KMS-11 (cell line): ENCODE data around the gene PPFIA1.
"Not testable (repeated sequence)": the region's sequence is repeated elsewhere in the genome, so short reads cannot be mapped to it uniquely, and the experiment has no call there.

Experiments used
- H2AFZ ChIP-seq: fragments of 200-600 bp; sonication (generic); 2 replicates; pipeline ENCODE4 v1.6.1; 2016; ENCODE audit warnings: antibody characterized with exemption, mixed run types, low read depth
- H3K27ac ChIP-seq: fragments of 200-600 bp; sonication (generic); 2 replicates; pipeline ENCODE4 v1.6.1; 2016; ENCODE audit warnings: mild to moderate bottlenecking, mixed run types
- H3K27me3 ChIP-seq: fragments of 200-600 bp; sonication (generic); 2 replicates; pipeline ENCODE4 v1.6.1; 2017; ENCODE audit warnings: mild to moderate bottlenecking, low read depth, mixed run types, moderate library complexity; ENCODE audit not compliant: insufficient read depth
- H3K36me3 ChIP-seq: fragments of 200-600 bp; sonication (generic); 2 replicates; pipeline ENCODE4 v1.6.1; 2017; ENCODE audit warnings: mild to moderate bottlenecking, mixed run types; ENCODE audit not compliant: insufficient read depth
- H3K4me1 ChIP-seq: fragments of 200-600 bp; sonication (generic); 2 replicates; pipeline ENCODE4 v1.6.1; 2016; ENCODE audit warnings: mild to moderate bottlenecking, low read depth, mixed run types; ENCODE audit not compliant: poor library complexity, severe bottlenecking
- H3K4me2 ChIP-seq: fragments of 200-600 bp; sonication (generic); 2 replicates; pipeline ENCODE4 v1.7.0; 2016; ENCODE audit warnings: mild to moderate bottlenecking, mixed run types
- H3K4me3 ChIP-seq: fragments of 200-600 bp; sonication (generic); IDR thresholded peaks from 2 replicates; pipeline ENCODE4 v1.6.1; 2017; ENCODE audit warnings: low read depth, low read length, mixed read lengths; ENCODE audit not compliant: insufficient read depth
- H3K79me2 ChIP-seq: fragments of 200-600 bp; sonication (generic); 2 replicates; pipeline ENCODE4 v1.6.1; 2016; ENCODE audit warnings: low read depth, mixed run types; ENCODE audit not compliant: insufficient read depth
- H3K9ac ChIP-seq: fragments of 200-600 bp; sonication (generic); 2 replicates; pipeline ENCODE4 v1.6.1; 2016; ENCODE audit warnings: mild to moderate bottlenecking, mixed run types
- H4K20me1 ChIP-seq: fragments of 200-600 bp; sonication (generic); 2 replicates; pipeline ENCODE4 v1.6.1; 2016; ENCODE audit warnings: mild to moderate bottlenecking, mixed run types; ENCODE audit not compliant: insufficient read depth
- CTCF ChIP-seq: fragments of 200-600 bp; sonication (generic); conservative IDR thresholded peaks from 2 replicates; pipeline ENCODE4 v1.6.1; 2017; ENCODE audit warnings: low read depth, mild to moderate bottlenecking, antibody characterized with exemption, low read length, moderate library complexity, mixed read lengths

PPFIA1 gene

GRCh38 chr11:70292166-70292565 lies 21.7 kb downstream of the PPFIA1 start:
- H3K4me3 ChIP-seq = no peak overlapping the region
- no peaks in the 10 kb centered on the region for H4K20me1 ChIP-seq
- no peaks in the 10 kb centered on the region for H3K27me3 ChIP-seq
- no peaks in the 10 kb centered on the region for H3K4me1 ChIP-seq
- no peak overlapping the region for H2AFZ ChIP-seq
- no peak overlapping the region for H3K4me2 ChIP-seq
- no peak overlapping the region for H3K27ac ChIP-seq
- no peaks in the 10 kb centered on the region for H3K36me3 ChIP-seq
- TF ChIP-seq CTCF = no peak
- H3K9ac ChIP-seq = no peak overlapping the region
- H3K79me2 ChIP-seq = no peaks in the 10 kb centered on the region

DNA sequence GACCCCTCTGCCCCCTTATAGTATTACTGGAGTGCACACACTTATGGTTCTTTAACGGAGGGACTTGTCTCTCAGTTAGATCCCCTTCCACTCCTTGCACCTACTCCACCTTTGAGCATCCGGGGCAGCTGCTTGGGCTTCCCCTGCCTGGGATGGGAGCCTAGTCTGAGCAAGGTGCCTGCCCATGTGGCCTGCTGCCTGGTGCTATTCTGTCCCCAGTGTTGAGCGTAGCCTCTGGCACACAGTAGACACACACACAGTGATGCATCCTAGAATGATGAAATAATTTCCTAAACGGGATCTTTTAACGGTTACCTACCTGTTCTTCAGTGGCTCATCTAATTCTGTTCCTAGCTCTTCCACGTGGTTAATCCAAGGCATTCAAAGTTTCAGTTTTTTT lies 22.4 kb downstream of the PPFIA1 start:
- no peak overlapping the region for H3K4me3 ChIP-seq
- H3K9ac ChIP-seq = no peak overlapping the region
- no peak overlapping the region for H3K27ac ChIP-seq
- no peaks in the 10 kb centered on the region for H3K79me2 ChIP-seq
- H3K4me1 ChIP-seq = no peaks in the 10 kb centered on the region
- H2AFZ ChIP-seq = no peak overlapping the region
- H3K27me3 ChIP-seq = no peaks in the 10 kb centered on the region
- H4K20me1 ChIP-seq = no peaks in the 10 kb centered on the region
- no peaks in the 10 kb centered on the region for H3K36me3 ChIP-seq
- TF ChIP-seq CTCF = no peak
- H3K4me2 ChIP-seq = no peak overlapping the region

DNA sequence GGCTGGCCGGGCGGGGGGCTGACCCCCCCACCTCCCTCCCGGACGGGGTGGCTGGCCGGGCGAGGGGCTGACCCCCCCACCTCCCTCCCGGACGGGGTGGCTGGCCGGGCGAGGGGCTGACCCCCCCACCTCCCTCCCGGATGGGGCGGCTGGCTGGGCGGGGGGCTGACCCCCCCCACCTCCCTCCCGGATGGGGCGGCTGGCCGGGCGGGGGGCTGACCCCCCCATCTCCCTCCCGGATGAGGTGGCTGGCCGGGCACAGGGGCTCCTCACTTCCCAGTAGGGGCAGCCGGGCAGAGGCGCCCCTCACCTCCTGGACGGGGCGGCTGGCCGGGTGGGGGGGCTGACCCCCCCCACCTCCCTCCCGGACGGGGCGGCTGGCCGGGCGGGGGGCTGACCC lies 24.7 kb downstream of the PPFIA1 start:
- not testable (repeated sequence) for H3K27me3 ChIP-seq, H3K9ac ChIP-seq, H3K36me3 ChIP-seq, H3K4me2 ChIP-seq, H2AFZ ChIP-seq, H3K4me3 ChIP-seq, H3K4me1 ChIP-seq, H4K20me1 ChIP-seq, H3K27ac ChIP-seq, H3K79me2 ChIP-seq

DNA sequence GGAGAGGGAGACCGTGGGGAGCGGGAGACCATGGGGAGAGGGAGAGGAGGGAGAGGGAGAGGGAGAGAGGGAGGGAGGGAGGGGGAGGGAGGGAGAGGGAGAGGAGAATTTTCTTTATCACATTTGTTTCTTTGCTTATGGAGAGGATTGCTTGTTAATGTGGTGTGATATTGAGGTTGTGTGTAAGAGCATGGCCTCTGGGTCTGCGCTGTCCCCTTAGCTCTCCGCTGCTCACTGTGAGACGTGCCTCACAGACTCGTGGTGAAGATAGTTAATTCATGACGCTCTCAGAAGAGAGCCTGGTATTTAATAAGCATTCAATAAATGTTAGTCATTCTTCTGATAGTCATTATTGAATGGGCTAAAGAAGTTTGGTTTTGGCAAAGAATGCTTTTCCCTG lies 26.2 kb downstream of the PPFIA1 start:
- Histone ChIP-seq H3K4me2 (no peak overlapping the region), H3K27ac (no peak overlapping the region), H4K20me1 (no peaks in the 10 kb centered on the region), H3K4me1 (no peaks in the 10 kb centered on the region), H3K36me3 (no peaks in the 10 kb centered on the region), H3K4me3 (no peak overlapping the region), H3K27me3 (no peaks in the 10 kb centered on the region), H3K79me2 (no peaks in the 10 kb centered on the region), H3K9ac (no peak overlapping the region), H2AFZ (no peak overlapping the region)
- no peak for TF ChIP-seq CTCF

DNA sequence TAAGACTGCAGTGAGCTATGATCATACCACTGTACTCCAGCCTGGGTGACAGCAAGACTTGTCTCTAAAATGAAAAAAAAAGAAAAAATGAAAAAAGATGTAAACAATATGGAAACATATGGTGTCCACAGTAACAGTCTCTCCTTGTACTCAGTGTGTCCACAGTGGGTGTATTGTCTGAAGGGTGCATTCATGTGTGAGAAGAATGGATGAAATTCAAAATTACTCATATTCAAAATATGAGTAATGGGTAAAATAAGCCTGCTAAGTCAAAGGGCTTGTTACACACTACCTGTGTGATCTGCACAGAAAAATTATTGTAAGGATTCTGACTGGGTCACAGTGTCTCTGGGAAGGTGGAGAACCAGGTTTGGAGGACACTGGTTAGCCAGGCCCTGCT lies 26.9 kb downstream of the PPFIA1 start:
- Histone ChIP-seq H3K4me1 (no peaks in the 10 kb centered on the region), H3K79me2 (no peaks in the 10 kb centered on the region), H2AFZ (no peak overlapping the region), H3K4me2 (no peak overlapping the region), H3K27me3 (no peaks in the 10 kb centered on the region), H3K36me3 (no peaks in the 10 kb centered on the region), H3K4me3 (no peak overlapping the region), H4K20me1 (no peaks in the 10 kb centered on the region), H3K9ac (no peak overlapping the region), H3K27ac (no peak overlapping the region)
- no peak for TF ChIP-seq CTCF
